ENCODE data around the gene PPP1R14D.

Gene PPP1R14D

DNA sequence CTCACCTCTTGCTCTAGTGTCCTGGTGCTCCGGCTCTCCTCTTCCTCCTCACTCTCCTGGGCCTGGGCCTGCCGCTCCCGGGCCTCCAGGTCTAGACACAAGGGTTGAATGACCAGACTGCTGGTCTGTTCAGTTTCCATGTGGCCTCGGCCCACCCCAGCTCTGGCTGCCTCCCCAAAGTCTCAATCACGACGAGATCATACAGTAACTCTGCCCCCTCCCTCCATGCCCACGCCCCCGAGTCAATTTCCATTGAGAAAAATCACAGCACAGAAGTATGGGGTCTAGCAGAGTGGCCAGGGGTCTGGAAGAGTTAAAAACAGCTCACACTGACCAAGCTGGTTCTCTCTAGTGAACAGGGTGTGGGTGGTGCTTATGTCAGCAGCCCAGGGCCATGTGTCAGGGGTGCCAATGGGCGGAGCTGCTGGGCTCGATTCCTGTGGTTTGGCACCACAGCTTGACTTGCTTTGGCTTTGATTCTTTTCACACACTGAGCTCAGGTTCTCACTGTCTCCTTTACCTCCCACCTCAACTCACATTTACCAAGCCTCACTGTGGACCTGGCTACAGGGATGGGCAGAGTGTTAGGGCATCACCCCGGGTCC lies 51.9 kb downstream of the PPP1R14D start:
- DNase-seq: no peak

GRCh38 chr15:40775740-40776536 lies 52.6 kb downstream of the PPP1R14D start:
- DNase-seq: no peak

GRCh38 chr15:40775007-40775406 lies 53.5 kb downstream of the PPP1R14D start:
- DNase-seq: no peak

GRCh38 chr15:40773902-40774301 lies 54.6 kb downstream of the PPP1R14D start:
- DNase-seq: no peak

DNA sequence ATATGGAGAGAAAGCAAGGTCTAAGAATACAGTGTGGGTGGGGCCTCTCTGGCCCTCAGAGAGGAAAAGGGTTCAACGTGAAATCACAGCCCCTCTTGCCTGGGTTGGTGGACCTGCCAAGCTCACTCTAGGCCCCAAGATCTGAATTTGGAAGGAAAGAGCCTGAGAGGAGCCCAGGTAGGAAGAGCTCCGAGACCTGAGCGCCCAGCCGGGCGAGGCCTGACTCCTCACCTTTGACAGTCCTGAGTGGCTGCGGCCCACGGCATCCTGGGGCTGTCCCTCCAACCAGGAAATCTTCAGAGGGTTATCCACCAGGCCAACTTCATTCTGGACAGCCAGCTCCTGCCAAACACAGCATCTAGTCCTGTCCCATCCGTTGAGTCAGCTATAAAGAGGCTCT lies 55.0 kb downstream of the PPP1R14D start:
- no peak for DNase-seq

GRCh38 chr15:40772014-40772413 lies 56.5 kb downstream of the PPP1R14D start:
- DNase-seq: no peak

GRCh38 chr15:40771242-40771641 lies 57.3 kb downstream of the PPP1R14D start:
- DNase-seq: no peak

GRCh38 chr15:40770147-40770721 lies 58.3 kb downstream of the PPP1R14D start:
- DNase-seq: no peak

GRCh38 chr15:40769274-40770146 lies 59.0 kb downstream of the PPP1R14D start, which contains the start of gene C15orf62:
Gene C15orf62, plus strand, starts transcription at chr15:40769980. Its CDS starts 516 bp downstream, at chr15:40770496.
- DNase-seq: no peak

DNA sequence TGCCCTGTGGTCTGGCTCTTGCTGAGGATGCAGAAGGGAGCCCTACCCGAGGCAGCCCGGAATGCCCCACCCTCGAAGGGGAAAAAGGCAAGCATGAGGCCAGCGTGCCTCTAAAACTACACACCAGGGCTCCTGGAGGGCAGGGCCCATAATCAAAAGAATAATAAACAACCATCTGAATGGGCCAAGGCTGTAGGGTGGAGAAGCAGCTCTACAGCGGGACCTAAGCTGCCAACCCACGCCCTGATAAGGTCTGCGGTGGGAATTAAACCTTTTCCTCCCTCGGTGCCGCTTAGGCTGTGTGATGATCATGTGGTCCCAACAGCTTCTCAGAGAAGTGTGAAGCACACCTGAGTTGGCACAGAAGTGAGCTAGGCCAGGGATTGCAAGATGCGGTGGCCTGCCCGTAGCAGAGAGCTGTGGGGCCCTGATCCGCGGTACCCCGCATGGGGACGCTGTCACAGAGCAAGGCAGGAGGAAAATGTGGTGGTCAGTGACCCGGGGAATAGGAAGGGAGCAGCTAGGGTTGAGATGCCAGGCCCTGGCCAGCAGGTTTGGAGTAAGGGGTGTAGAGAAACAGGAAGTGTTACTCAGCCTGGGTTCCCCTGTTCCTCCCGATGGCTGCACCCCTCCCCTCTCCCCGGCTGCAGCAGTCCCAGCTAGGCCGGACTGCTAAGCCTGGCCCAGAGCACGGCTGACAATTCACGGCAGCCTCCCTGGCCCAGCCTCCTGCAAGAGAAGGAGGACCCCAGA lies 59.8 kb downstream of the PPP1R14D start:
- DNase-seq: no peak

DNA sequence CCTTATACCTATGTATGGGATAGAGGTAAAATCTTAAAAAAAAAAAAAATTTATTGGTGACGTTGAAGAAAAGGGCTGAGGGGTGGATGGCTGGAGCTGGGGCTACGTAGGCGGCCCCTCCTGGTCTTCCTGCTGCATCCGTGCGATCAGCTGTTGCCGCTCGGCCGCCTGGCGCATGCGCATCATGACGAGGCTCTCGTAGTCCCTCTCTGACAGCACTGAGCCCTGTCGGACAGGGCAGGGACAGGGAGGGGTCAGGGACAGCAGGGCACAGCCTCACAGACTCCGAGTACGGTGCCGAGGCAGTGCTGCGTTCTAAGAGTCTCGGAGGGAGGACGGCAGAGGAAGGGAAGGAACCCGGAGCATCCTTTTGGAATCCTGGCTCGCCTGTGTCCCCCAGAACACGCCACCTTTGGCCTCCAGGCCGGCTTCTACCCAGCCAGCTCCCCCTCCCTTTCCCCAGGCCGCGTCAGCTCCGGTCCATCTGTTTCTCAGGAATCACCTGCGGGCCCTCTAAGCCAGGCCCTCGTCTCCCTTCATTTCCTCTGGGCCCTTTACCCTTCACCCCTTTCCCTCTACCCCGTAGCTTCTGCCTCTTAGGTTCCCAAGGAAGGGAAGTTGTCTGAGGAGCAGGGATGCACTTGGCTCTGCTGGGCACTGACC lies 60.5 kb downstream of the PPP1R14D start:
- DNase-seq: no peak

DNA sequence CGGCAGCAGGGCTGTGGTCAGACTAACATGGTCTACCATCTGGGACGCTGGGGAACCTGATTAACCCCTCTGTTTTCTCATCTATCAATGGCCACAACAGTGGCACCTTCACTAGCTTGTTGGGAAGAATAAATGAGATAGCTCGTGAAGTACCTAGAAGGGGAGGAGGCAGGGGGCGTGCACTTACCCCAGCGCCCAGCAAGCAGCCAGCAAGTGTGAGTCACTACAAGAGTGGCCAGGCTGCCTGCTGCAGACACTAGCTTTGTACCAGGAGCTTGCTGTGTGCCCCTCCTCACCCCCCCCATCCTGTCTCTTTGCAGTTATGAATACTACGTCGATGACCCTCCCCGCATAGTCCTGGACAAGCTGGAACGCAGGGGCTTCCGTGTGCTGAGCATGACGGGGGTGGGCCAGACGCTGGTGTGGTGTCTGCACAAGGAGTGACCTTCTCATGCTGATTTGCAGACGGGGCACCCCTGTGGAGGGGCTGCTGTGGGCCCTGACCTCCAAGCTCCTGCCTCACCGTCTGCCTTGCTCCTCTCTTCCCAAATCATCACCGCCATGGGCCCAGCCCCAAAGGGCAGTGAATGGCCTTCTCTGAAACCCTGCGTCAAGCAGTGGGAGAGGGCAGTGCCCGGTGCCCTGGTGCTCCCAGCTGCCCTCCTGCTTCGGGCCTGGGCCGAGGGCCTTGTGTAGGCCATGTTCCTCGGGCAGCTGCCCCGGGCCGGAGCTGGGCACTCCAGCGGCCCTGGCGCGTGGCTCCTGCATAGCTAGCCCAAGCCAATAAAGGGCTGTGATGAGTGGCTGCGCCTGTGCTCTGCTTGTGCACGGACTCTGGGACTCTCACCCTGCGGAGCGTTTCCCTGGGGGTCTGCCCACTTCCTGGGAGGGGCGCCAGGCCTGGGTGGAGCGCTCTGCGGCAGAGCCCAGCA lies 61.3 kb downstream of the PPP1R14D start:
- DNase-seq: no peak

DNA sequence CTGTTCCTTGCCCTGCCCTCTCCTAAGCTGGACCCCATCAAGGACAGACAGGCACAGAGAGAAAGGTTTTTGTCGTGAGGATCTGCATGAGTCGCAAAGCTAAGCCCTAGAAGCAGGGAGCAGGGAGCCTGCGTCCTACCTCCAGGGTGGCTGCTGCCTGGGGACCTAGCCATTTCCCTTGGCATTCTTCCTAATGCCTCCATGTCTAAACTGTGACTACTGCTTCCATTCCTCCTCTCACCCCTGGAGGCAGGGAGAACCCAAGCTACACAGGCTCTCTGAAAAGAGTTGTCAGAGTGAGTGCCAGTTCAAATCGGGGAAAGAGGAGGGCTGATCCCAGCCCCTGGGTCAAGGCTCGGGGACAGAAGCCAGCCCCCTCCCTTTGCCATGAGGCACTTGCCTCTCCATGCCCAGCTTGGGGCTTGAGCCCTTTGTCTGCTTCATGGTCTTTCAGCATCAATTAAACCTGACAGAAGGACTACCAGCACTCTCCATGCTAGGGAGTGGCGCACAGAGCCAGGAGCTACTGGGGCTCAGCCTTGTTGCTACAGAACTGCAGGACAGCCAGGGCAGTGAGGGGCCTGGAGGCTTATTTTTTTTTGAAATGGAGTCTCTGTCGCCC lies 62.2 kb downstream of the PPP1R14D start:
- DNase-seq: no peak

Data from SW 1271 (cell line).